PC-9 (cell line): ENCODE results near the gene PRDX3.

Source experiments
- CTCF ChIP-seq: fragments of 200-600 bp; sonication (generic); conservative IDR thresholded peaks from 2 replicates; pipeline ENCODE4 v1.6.1; 2017; ENCODE audit warnings: mixed run types, antibody characterized with exemption, mild to moderate bottlenecking, moderate library complexity
- EZH2 ChIP-seq: fragments of 200-600 bp; sonication (generic); IDR thresholded peaks from 2 replicates; pipeline ENCODE4 v1.8.0; 2017; ENCODE audit warnings: antibody characterized with exemption, low read depth

- no peak for TF ChIP-seq CTCF
- no peak for TF ChIP-seq EZH2
Observed at GRCh38 chr10:119225083-119225658, 46.6 kb upstream of the PRDX3 start.
